K562 (cell line): ENCODE results near the gene ADAM19. TPM values are rescaled to one million over a fixed set of nuclear protein-coding genes. Genes with fewer than 3 reads are reported as not detected.

Experiments
- CTBP1 ChIP-seq: fragments of 450-650 bp; IDR thresholded peaks from 2 replicates; pipeline ENCODE4 v1.6.1; 2016; ENCODE audit warnings: borderline replicate concordance
- FOXM1 ChIP-seq, 2 experiments: fragments of 450-650 bp in 1 of 2; sonication (generic) in 1 of 2; formaldehyde crosslinking in 1 of 2; IDR thresholded peaks; 2 replicates each; pipeline versions ENCODE4 v1.6.1 to v1.9.0; 2017 to 2022; ENCODE audit warnings: low read depth in 2 of 2, mild to moderate bottlenecking in 2 of 2, missing genetic modification reagents in 1 of 2, moderate library complexity in 1 of 2
- HCFC1 ChIP-seq: IDR thresholded peaks from 2 replicates; pipeline ENCODE4 v1.6.1; 2012; ENCODE audit warnings: low read depth, low read length, improper control_type of control experiment
- HINFP ChIP-seq: fragments of 450-650 bp; conservative IDR thresholded peaks from 2 replicates; pipeline ENCODE4 v1.6.1; 2016; ENCODE audit warnings: missing genetic modification characterization, low read depth, mild to moderate bottlenecking, control low read depth, missing compliant biosample characterization
- KDM4B ChIP-seq, 2 experiments: fragments of 450-650 bp in 1 of 2; sonication (generic) in 1 of 2; IDR thresholded peaks; 2 replicates each; pipeline ENCODE4 v1.6.1; 2016 to 2017; ENCODE audit warnings: borderline replicate concordance in 2 of 2, antibody characterized with exemption in 1 of 2, low read depth in 1 of 2, mild to moderate bottlenecking in 1 of 2
- MAFG ChIP-seq: fragments of 450-650 bp; conservative IDR thresholded peaks from 2 replicates; pipeline ENCODE4 v1.6.1; 2016; ENCODE audit warnings: missing genetic modification characterization, missing compliant biosample characterization
- NFE2L1 ChIP-seq: fragments of 450-650 bp; IDR thresholded peaks from 2 replicates; pipeline ENCODE4 v1.6.1; 2016; ENCODE audit warnings: missing genetic modification characterization, low read depth, mild to moderate bottlenecking, missing compliant biosample characterization, moderate library complexity, borderline replicate concordance
- NFYB ChIP-seq: IDR thresholded peaks from 2 replicates; pipeline ENCODE4 v1.6.1; 2011; ENCODE audit warnings: mild to moderate bottlenecking, moderate library complexity; ENCODE audit not compliant: insufficient read length; ENCODE audit errors: extremely low read depth
- PRPF4 ChIP-seq: fragments of 200-400 bp; formaldehyde crosslinking; IDR thresholded peaks from one replicate; pipeline ENCODE4 v1.6.1; 2017; ENCODE audit warnings: low read length, low read depth, mild to moderate bottlenecking; ENCODE audit not compliant: insufficient read depth, poor library complexity, severe bottlenecking
- RBM39 ChIP-seq: fragments of 200-400 bp; formaldehyde crosslinking; optimal IDR thresholded peaks from 2 replicates; pipeline ENCODE3; 2018; ENCODE audit warnings: low read depth, low read length
- RCOR1 ChIP-seq, 2 experiments: IDR thresholded peaks; 2 replicates each; pipeline ENCODE4 v1.6.1; 2012; ENCODE audit warnings: low read depth in 2 of 2, low read length in 2 of 2, borderline replicate concordance in 1 of 2, improper control_type of control experiment in 1 of 2
- SRF ChIP-seq, 2 experiments: fragments of 250-450, 450-650 bp in 1 of 2; sonication (Bioruptor Pico) in 1 of 2; sonication (generic) in 1 of 2; formaldehyde crosslinking; IDR thresholded peaks; 2 replicates each; pipeline versions ENCODE4 v1.5.0 to v1.5.1; 2020 to 2022; ENCODE audit warnings: mild to moderate bottlenecking in 1 of 2, missing genetic modification reagents in 1 of 2
- ZNF124 ChIP-seq: sonication (generic); formaldehyde crosslinking; IDR thresholded peaks from 2 replicates; pipeline ENCODE4 v1.8.1; 2022; ENCODE audit warnings: missing genetic modification reagents
- ZNF316 ChIP-seq: fragments of 450-650 bp; IDR thresholded peaks from 2 replicates; pipeline ENCODE4 v1.6.1; 2016
- ZNF407 ChIP-seq: fragments of 450-650 bp; IDR thresholded peaks from 2 replicates; pipeline ENCODE4 v1.6.1; 2016; ENCODE audit warnings: low read depth
- ZNF589 ChIP-seq: fragments of 200-800 bp; sonication (Bioruptor generic); IDR thresholded peaks from 2 replicates; pipeline ENCODE4 v1.6.1; 2016; ENCODE audit warnings: low read depth, missing genetic modification characterization, missing compliant biosample characterization
- ZZZ3 ChIP-seq: fragments of 450-650 bp; IDR thresholded peaks from 2 replicates; pipeline ENCODE4 v1.6.1; 2016; ENCODE audit warnings: antibody characterized with exemption, mild to moderate bottlenecking, moderate library complexity
- polyA plus RNA-seq, 8 experiments: library from polyadenylated mRNA; depleted of rRNA in 4 of 8; stranded (reverse) in 5 of 8; unstranded in 3 of 8; fragments of >200 nt; fragmentation: Nextera tagmentation in 2 of 8; fragmentation: Illumina TruSeq in 1 of 8; extraction: Ambion mirVana in 2 of 8; extraction: Trizol in 1 of 8; gene quantifications; 2 replicates each; pipeline versions ENCODE4 v1.2.1 to v1.2.3, GENCODE V29; 2011 to 2014; ENCODE audit warnings: inconsistent platforms in 1 of 8, missing spikeins in 1 of 8
- total RNA-seq, 7 experiments: library from RNA; depleted of rRNA in 6 of 7; stranded (reverse); fragments of >200 nt in 6 of 7; fragmentation: Illumina TruSeq in 2 of 7; extraction: Trizol in 2 of 7; gene quantifications; 2 replicates each; pipeline versions ENCODE4 v1.2.1 to v1.2.3, GENCODE V29; 2011 to 2021; ENCODE audit warnings: low replicate concordance in 1 of 7

The ADAM19 gene
- total and polyA plus RNA-seq, 9 of the 15 experiments (the other 6 are each of a cell fraction or from before 2014, with no cell fraction given): 0.11 to 1.1 (median 0.43) TPM

GRCh38 chr5:157598350-157598936, 22.9 kb upstream of the ADAM19 start (continued):
- TF ChIP-seq HINFP (tag) (no peak), FOXM1 (IDR thresholded peaks at IDR 0.05; ENCODE audit: low read depth) (no peak), FOXM1 (CRISPR knock-in tag; IDR thresholded peaks at IDR 0.05; ENCODE audit: low read depth) (no peak), NFYB (no peak), SRF (CRISPR knock-in tag; IDR thresholded peaks at IDR 0.05) (no peak), KDM4B (IDR thresholded peaks at IDR 0.05; ENCODE audit: borderline replicate concordance in 2 of 2, low read depth in 1 of 2) (no peak), RBM39 (no peak), HCFC1 (no peak), ZNF124 (no peak), ZZZ3 (no peak), PRPF4 (no peak), ZNF316 (peak; percentile 86), MAFG (peak; percentile 81), ZNF589 (CRISPR knock-in tag) (no peak), CTBP1 (no peak), RCOR1 (IDR thresholded peaks at IDR 0.05; ENCODE audit: borderline replicate concordance in 1 of 2, low read depth in 2 of 2, low read length in 2 of 2) (no peak), ZNF407 (no peak), NFE2L1 (peak; percentile 60)
